Epithelial cell of esophagus (primary cell): ENCODE data around the gene QRICH1.

Source experiments
- DNase-seq: peaks from one replicate; pipeline ENCODE4 v3.0.0; 2010; ENCODE audit warnings: low read depth
- H3K4me3 ChIP-seq: 2 replicates; pipeline ENCODE4 v1.5.1; 2011; ENCODE audit warnings: mild to moderate bottlenecking, low read length, control low read depth
- TF ChIP-seq, protein P1 (sequence below): IDR thresholded peaks from 2 replicates; pipeline ENCODE4 v1.5.1; 2011; ENCODE audit warnings: low read depth, mild to moderate bottlenecking, low read length, control low read depth, inconsistent platforms; ENCODE audit not compliant: insufficient read depth; ENCODE audit errors: missing control alignments

The QRICH1 gene

GRCh38 chr3:49093853-49094767 is at the start of gene QRICH1:
QRICH1 (minus strand) TSS chr3:49094071; CDS start chr3:49077017, 17,054 bp downstream.
- H3K4me3 ChIP-seq = peak within 1 kb of the TSS; percentile 91
- TF ChIP-seq, protein P1, sequence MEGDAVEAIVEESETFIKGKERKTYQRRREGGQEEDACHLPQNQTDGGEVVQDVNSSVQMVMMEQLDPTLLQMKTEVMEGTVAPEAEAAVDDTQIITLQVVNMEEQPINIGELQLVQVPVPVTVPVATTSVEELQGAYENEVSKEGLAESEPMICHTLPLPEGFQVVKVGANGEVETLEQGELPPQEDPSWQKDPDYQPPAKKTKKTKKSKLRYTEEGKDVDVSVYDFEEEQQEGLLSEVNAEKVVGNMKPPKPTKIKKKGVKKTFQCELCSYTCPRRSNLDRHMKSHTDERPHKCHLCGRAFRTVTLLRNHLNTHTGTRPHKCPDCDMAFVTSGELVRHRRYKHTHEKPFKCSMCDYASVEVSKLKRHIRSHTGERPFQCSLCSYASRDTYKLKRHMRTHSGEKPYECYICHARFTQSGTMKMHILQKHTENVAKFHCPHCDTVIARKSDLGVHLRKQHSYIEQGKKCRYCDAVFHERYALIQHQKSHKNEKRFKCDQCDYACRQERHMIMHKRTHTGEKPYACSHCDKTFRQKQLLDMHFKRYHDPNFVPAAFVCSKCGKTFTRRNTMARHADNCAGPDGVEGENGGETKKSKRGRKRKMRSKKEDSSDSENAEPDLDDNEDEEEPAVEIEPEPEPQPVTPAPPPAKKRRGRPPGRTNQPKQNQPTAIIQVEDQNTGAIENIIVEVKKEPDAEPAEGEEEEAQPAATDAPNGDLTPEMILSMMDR = peak; percentile 58
- DNase-seq = peak; percentile 98

- TF ChIP-seq, protein P1 = no peak
- H3K4me3 ChIP-seq = no peak overlapping the region
- no peak for DNase-seq
Measured at GRCh38 chr3:49140080-49140479, 46.2 kb upstream of the QRICH1 start.

- DNase-seq = no peak
- H3K4me3 ChIP-seq = no peak overlapping the region
- TF ChIP-seq, protein P1 = no peak
Measured at GRCh38 chr3:49135499-49135898, 41.6 kb upstream of the QRICH1 start.

DNA sequence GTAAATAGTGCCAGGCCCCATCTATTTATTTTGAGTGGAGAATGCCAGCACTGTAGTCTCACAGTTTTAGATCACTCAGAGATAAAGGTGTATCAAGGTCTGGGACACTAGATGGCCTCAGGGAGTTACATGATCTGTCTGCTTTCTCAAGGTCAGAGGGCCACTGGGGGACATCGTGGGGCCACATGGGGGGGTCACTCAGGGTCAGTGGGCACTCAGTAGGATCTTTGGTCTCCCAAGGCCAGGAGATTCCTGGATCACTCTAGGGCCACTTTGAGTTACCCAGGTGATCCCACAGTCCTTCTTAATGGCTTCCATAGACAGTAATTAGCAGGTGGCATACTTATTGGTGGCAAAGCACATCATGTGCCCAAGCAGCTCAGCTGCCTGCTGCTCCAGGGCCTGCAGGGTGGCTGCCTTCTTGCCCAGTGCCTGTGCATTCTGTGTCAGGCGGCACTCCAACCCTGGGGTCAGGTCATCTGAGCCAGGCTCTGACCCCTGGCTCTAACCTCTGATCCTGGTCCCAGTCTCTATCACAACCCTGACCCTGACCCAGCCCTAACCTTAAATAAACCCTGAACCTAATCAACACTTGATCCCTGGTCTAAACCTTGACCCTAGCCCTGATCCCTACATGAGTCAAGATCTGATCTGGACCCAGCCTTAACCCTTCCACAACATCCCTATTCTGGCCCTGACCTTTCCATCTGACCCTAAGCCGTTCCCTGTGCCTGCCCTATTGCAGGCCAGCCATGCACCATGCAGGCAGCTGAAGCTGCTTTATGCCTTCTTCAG is 40.8 kb upstream of the QRICH1 start:
- no peak for DNase-seq
- TF ChIP-seq, protein P1 = no peak
- H3K4me3 ChIP-seq = no peak overlapping the region

- H3K4me3 ChIP-seq = peak overlapping the region; percentile 80
- peak; percentile 92 for DNase-seq
- TF ChIP-seq, protein P1 = no peak
Measured at GRCh38 chr3:49133226-49133951, 39.5 kb upstream of the QRICH1 start.

GRCh38 chr3:49132437-49133225 is 38.8 kb upstream of the QRICH1 start, which contains the start of gene LAMB2:
LAMB2 (minus strand) TSS chr3:49133050; CDS start chr3:49132867, 183 bp downstream.
- peak within 1 kb of the TSS; percentile 80 for H3K4me3 ChIP-seq
- DNase-seq = peak; percentile 78
- TF ChIP-seq, protein P1 = peak; percentile 13
